WERI-Rb-1 (cell line): ENCODE results near the gene ICAM4.
A peak's percentile ranks its signal among the peaks of the same experiment; 100 is the strongest.

Source experiments
- DNase-seq: peaks from one replicate; pipeline ENCODE4 v3.0.0-alpha.2; 2020
- H3K27ac ChIP-seq: fragments of 250-450 bp; sonication (Bioruptor Pico); 2 replicates; pipeline ENCODE4 v1.5.1; 2020; ENCODE audit warnings: mild to moderate bottlenecking, moderate library complexity
- H3K27me3 ChIP-seq: fragments of 250-450 bp; sonication (Bioruptor Pico); 2 replicates; pipeline ENCODE4 v1.5.1; 2021; ENCODE audit warnings: mild to moderate bottlenecking, low read depth, moderate library complexity; ENCODE audit not compliant: insufficient read depth, severe bottlenecking
- H3K36me3 ChIP-seq: fragments of 250-450 bp; sonication (Bioruptor Pico); 2 replicates; pipeline ENCODE4 v1.5.1; 2020; ENCODE audit warnings: mild to moderate bottlenecking, moderate library complexity
- H3K4me3 ChIP-seq: 2 replicates; pipeline ENCODE4 v1.5.1; 2011; ENCODE audit warnings: low read depth, mild to moderate bottlenecking, control low read depth, low read length
- H3K9me3 ChIP-seq: fragments of 250-450 bp; sonication (Bioruptor Pico); 2 replicates; pipeline ENCODE4 v1.5.1; 2021; ENCODE audit warnings: mild to moderate bottlenecking, moderate library complexity; ENCODE audit not compliant: severe bottlenecking
- TF ChIP-seq, protein P1 (sequence below): IDR thresholded peaks from 2 replicates; pipeline ENCODE4 v1.5.1; 2011; ENCODE audit warnings: low read depth, mild to moderate bottlenecking, control low read depth, inconsistent platforms, low read length

Gene ICAM4

DNA sequence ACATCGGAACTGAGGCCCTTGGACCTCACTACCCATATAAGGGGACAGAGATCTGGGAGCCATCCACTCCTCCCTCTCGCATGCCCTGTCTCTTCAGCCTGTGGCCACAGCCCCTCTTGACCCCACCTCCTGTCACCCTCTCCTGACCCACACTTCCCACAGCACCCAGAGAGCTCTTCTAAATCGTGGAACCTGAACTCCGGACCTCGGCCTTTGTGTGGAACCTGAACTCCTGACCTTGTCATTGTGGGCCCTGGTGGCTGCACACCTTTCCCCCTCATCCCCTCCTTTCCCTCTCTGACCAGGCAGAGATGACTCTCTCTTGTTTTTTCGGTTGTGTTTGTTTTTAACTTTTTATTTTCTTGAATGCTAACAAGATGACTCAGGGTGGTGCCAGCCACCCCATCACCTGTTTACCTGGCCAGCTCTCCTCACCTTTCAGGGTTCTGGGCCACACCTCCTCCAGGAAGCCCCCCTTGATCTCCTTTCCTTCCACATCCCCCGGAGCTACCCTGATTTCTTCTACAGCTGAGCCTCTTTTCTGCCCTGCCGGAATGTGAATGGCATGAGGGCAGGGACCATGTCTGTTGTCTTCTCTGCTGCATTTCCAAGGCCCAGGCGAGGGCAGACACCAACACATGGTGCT lies 29.7 kb upstream of the ICAM4 start:
- Histone ChIP-seq H3K36me3 (peaks cover 47% of the 10 kb centered on the region), H3K27ac (no peak overlapping the region)

DNA sequence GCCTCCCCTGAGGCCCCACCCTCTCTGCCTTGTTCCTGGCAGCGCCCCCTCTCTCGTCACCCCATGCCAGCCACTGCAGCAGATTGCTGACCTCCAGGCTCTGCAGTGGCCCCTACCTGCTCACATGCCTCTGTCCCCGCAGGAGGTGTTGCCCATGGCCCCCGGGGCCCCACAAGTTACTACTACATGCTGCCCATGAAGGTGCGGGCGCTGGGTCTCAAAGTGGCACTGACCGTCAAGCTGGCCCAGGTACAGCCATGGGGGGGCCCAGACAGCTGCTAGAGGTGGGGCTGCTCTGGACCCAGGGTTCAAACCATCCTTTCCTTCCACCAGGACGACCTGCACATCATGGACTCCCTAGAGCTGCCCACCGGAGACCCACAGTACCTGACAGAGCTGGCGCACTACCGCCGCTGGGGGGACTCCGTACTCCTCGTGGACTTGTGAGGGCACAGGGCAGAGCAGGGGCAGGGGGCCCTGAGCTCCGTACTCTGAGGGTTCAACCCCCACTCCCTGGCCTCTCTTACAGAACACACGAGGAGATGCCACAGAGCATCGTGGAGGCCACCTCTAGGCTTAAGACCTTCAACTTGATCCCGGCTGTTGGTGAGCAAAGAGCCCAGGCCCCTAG lies 28.6 kb upstream of the ICAM4 start:
- H3K27me3 ChIP-seq, result no peaks in the 10 kb centered on the region
- H3K4me3 ChIP-seq, result no peak overlapping the region
- peaks cover 47% of the 10 kb centered on the region for H3K36me3 ChIP-seq
- H3K9me3 ChIP-seq, result no peaks in the 10 kb centered on the region
- TF ChIP-seq, protein P1, sequence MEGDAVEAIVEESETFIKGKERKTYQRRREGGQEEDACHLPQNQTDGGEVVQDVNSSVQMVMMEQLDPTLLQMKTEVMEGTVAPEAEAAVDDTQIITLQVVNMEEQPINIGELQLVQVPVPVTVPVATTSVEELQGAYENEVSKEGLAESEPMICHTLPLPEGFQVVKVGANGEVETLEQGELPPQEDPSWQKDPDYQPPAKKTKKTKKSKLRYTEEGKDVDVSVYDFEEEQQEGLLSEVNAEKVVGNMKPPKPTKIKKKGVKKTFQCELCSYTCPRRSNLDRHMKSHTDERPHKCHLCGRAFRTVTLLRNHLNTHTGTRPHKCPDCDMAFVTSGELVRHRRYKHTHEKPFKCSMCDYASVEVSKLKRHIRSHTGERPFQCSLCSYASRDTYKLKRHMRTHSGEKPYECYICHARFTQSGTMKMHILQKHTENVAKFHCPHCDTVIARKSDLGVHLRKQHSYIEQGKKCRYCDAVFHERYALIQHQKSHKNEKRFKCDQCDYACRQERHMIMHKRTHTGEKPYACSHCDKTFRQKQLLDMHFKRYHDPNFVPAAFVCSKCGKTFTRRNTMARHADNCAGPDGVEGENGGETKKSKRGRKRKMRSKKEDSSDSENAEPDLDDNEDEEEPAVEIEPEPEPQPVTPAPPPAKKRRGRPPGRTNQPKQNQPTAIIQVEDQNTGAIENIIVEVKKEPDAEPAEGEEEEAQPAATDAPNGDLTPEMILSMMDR, result no peak
- no peak for DNase-seq
- H3K27ac ChIP-seq, result no peak overlapping the region

More for the DNA sequence above, 29.7 kb upstream of the ICAM4 start:
- H3K27me3 ChIP-seq, result no peaks in the 10 kb centered on the region
- no peak overlapping the region for H3K4me3 ChIP-seq
- no peaks in the 10 kb centered on the region for H3K9me3 ChIP-seq
- DNase-seq, result no peak
- TF ChIP-seq, protein P1, result no peak

DNA sequence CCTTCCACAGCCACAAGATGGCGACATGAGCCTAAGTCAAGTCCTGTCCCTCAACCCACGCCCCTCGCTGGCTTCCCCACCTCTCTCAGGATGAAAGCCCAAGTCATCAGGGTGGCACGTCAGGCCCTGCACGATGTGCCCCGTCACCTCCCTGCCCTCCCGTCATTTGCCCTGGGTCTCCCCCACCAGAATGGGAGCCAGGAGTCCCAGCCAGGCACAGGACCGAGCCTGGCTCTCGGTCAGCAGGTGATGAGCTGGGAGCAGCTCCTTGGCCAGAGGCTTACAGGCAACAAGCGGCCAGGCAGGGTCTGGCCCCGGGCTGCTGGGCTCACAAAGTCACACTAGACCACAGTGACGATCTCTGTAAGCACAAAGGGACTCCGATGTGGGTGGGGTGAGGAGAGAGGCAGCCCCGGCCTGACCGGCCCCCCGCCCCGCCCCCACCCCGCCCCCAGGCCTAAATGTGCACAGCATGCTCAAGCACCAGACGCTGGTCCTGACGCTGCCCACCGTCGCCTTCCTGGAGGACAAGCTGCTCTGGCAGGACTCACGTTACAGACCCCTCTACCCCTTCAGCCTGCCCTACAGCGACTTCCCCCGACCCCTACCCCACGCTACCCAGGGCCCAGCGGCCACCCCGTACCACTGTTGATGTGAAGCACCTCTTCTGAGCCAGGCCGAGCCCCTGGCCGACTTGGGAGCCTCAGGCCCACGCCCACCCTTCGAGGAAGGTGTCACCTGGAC lies 27.4 kb upstream of the ICAM4 start:
- TF ChIP-seq, protein P1, result peak; percentile 79
- Histone ChIP-seq H3K27ac (no peak overlapping the region), H3K27me3 (no peaks in the 10 kb centered on the region), H3K36me3 (peaks cover 42% of the 10 kb centered on the region), H3K9me3 (no peaks in the 10 kb centered on the region), H3K4me3 (no peak overlapping the region)
- DNase-seq, result peak; percentile 93

DNA sequence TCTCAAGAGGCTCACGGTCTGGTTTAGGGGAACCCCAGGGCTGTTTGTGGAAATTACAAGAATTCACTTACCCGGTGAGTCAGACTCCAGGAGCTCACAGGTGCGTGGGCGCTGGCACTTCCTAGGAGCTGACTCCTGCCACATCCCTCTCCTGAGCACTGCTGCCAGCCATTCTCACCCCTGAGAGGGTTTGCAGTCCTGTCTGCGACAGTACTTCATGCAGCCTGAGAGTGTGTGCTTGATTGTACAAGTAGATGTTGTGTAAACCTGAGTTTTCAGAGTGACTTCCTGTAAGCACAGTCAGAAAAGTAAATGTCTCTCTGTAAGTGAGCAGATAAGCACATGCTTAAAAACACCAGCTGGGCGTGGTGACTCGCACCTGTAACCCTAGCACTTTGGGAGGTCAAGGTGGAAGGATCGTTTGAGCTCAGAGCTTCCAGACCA lies 26.6 kb upstream of the ICAM4 start:
- Histone ChIP-seq H3K4me3 (no peak overlapping the region), H3K27me3 (no peaks in the 10 kb centered on the region), H3K9me3 (no peaks in the 10 kb centered on the region), H3K36me3 (peaks cover 33% of the 10 kb centered on the region), H3K27ac (no peak overlapping the region)
- TF ChIP-seq, protein P1, result no peak
- no peak for DNase-seq

DNA sequence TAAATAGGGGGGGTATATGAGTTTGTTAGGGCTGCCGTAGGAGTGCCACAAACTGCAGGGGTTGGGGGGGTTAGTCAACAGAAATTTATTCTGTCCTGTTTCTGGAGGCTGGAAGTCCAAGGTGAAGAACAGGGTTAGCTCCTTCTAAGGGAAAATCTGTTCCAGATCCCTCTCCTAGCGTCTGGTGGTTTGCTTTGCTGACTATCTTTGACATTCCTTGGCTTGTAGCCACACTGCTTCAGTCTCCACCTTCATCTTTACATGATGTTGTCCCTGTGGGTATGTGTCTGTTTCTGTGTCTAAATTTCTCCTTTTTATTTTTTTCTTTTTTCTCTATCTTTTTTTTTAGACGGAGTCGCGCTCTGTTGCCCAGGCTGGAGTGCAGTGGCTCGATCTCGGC lies 24.0 kb upstream of the ICAM4 start:
- no peak for DNase-seq
- TF ChIP-seq, protein P1, result no peak
- Histone ChIP-seq H3K27ac (no peak overlapping the region), H3K36me3 (peaks cover 16% of the 10 kb centered on the region), H3K27me3 (no peaks in the 10 kb centered on the region), H3K9me3 (no peaks in the 10 kb centered on the region), H3K4me3 (no peak overlapping the region)
